ENCODE results near the gene TRMT61A.

Gene TRMT61A

DNA sequence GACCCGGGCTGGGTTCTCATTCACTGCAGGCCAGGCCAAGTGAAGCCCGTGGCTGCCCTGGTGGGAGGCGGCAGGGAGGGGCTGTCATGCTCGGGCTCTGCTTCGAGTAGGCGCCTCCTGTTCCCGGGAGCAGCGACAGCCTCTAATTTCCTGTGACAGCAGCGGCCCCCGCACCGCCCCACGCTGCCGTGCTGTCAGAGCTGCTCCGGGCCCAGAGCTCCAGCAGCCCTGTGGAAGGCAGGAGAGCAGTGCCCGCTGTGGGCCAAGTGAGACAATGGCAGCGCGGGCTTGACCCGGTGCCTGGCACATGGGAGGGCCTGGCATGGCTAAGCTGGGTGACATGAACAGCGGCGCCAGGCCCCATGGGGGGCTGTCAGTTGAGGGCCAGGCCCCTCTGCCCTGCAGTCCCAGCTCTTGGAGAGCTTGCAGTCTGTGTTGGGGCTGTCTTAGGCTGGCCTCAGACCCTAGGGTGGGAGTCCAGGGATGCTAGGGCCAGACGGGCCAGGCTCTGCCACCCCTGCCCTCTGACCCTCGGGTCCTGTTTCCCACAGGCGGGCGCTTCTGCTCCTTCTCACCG, 5.1 kb downstream of the TRMT61A start:
- no peak overlapping the region for H3K4me3 ChIP-seq (ENCODE audit: low read depth, low read length)

DNA sequence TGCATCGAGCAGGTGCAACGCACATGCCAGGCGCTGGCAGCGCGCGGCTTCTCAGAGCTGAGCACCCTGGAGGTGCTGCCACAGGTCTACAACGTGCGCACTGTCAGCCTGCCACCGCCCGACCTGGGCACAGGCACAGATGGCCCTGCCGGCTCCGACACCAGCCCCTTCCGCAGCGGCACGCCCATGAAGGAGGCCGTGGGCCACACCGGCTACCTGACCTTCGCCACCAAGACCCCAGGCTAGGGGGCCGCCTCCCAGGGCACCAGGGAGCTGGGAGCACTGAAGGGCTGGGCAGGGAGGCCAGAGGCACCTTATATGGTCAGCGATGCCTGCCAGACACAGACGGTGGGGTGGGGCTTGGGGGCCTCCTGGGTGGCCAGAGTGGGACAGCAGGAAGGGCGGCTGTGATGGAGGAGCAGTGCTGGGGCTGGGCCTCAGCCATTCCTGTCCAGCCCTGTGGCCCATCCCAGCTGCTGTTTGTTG, 5.6 kb downstream of the TRMT61A start:
- H3K4me3 ChIP-seq (ENCODE audit: low read depth, low read length), result no peak overlapping the region

DNA sequence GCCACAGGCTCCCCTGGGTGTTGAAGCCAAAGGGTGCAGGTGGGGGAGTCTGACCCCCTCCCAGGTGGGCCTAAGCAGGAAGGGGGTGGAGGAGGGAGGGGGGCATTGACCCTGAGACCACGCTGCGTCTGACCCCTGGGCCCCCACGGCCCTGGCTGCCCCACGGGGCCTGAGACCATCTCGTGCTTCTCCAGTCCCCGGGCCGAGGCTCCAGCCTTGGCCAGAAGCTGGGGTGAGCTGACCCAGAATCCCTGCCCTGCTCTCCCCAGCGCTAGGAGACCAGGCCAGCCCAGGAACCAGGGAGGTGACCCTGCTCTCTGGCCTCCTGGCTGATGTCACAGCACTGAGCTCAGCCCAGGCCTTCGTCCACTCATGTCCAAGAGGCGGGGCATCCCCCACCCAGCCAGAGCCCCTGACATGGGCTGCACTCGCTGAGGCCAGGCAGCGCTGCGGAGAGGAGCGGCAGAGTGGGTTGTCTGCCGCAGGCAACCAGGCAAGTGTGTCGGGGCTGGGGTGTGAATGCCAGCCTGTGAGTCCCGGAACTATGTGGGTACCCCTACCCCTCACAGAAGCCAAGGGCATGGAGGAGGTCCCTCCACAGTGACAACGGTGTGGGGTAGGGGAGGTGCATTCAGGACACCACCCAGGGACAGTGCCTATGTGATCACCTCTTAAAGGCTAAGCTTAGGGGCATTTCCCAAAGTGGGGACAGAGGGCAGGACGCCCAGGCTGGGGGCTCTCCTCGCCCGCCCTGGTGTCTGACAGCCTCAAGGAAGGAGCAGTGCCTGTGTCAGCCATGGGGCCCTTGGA, 6.3 kb downstream of the TRMT61A start:
- H3K4me3 ChIP-seq (ENCODE audit: low read depth, low read length), result no peak overlapping the region

DNA sequence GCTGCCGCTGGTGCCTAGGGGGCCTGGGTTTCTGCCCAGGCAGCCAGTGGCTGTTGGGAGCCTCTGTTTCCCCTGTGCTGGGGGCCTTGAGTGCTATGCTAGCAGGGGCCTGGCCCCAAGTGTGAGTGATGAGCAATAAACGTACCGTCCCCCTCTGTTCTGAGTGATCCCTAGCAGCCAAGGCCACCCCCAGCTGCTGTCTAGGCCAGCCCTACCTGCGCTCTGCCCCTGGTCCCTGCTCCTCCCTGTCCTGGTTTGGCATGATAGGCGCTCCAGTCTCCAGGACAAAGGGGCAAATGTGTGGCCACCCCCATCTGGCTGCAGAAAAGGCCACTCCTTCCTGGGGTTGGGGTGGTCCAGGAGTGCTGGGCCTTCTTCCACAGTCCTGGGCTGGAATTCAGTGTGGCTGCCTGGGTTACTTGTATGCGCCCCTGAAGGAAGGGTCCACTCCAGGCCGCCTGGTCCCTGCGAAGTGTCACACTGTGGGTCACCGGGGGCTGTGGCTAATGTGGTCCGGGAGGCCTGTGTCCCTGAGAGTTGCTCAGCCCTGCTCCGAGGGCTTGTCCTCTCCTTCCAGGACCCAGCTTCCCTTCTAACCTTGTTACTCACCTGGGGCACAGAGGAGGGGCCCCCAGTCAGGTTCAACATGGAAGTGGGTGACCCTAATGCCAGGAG, 7.0 kb downstream of the TRMT61A start:
- no peak overlapping the region for H3K4me3 ChIP-seq (ENCODE audit: low read depth, low read length)

DNA sequence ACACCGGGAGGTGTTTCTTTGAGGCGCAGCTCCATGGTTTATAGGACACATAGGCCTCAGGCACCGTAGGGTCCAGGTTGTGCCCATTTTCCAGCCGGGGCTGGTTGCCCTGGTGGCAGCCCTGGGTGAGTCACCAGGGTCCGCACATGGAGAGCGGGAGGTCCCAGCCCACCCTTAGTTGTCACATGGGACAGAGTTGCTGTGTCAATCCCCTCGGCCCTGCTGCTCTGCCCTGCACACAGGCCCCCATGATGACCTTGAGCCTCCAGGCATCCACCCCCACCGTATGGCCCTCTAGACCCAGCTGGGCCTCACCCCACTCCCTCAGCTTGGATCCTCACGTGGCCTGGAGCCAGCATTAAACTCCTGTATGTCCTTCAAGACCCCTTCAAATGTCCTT, 7.7 kb downstream of the TRMT61A start:
- H3K4me3 ChIP-seq (ENCODE audit: low read depth, low read length), result no peak overlapping the region

DNA sequence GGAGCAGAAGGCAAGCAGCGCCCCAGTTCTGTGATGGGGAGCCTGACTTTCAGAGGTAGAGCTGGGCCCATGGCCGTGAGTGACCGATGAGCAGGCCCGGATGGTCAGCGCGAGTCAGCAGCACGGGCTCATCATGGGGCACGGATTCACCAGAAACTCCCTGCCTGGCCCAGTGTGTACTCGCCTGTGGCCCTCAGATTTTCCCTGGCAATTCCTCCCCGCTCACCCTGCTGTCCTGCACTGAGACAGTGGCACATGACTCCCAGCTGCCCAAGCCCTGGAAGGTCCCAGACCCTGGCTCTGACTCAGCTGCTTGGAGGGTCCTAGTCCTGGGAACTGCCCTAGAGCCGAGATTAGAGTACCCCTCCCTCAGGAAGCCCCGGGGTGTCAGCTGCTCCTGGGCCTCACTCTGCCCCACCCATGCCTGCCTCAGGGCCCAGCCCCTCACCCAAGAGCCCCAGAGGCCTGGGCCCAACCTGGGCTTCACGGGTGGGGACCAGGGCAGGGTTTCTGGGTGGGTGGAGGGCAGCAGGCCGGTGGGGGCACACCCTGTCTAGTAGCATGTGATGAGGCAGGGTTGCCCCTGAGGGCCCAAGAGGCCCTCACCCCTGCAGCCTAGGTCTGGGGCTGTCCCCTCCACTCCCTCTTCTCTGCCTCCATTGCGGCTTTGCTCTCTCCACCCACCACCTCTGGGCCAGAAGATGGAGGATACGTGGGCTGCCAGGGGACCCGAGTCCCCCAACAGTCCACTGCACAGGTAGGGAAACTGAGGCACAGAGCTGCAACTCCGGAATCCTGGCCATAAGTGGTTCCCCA, 8.4 kb downstream of the TRMT61A start:
- no peak overlapping the region for H3K4me3 ChIP-seq (ENCODE audit: low read depth, low read length)

DNA sequence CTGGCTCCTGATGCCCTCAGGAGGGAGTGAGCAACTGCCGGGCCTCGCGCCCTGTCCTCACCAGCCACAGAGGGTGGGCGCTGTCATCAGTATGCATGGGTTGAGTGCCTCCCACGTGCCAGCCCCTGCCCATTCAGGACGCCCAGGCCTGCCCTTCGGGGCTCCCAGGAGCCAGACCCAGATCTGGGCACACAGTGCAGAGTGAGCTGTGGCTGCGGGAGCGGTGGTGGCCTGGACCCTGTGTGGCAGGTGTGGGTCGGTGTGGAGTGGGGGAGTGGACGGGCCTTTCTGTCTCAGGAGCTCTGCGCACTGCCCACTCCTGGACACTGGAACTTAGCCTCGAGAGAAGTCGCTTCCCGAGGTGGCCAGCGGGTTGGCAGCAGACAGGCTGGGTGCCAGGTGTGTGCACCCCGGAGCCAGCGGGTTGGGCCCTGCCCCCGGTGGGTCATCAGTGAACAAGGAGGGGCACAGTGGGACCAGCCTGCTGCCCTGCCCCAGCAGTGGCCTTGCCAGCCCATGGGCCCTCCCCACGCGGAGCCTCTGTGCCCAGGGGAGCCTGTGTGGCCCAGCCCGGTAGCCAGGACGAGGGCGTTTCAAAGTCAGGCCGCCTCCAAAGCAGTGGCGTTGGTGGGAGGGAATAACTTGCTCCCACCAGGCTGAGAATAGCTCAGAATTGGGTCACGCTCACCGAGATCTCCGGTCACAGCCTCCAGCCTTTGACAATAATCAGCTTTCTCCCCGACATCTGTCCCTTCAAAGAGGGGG, 9.5 kb downstream of the TRMT61A start:
- H3K4me3 ChIP-seq (ENCODE audit: low read depth, low read length), result no peak overlapping the region

DNA sequence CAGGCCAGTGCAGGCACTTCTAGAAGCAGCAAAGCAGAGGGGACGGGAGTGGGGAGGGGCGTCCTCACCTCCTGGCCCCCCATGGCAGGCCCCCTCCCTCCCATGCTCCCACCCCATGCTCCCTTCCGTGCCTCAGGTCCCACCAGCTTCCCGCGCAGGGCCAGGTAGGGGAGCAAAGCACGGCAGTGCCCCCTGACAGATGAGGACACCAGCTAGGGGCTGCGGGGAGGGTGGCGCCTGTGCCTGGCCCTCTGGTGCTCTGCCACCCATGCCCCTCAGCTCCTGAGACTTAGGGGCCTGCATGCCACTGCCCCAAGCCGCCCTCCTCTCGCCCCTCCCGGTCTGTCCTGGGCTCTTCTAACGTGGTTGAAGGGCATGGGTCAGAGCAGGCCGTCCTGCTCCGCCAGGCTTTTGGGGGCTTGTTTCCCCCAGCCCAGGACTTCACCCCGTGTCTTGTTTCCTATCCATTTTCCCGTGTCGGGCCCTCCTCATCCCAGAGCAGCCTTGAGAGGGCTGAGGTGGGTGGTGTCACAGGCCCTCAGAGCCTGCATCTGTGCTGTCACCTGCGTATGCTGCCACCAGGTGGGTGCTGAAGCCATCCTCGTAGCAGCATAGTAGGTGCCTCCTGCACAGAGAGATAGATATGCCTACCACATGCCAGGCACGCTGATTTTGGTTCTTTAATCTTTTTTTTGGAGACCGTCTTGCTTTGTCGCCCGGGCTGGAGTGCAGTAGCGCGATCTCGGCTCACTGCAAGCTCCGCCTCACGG, 10.2 kb downstream of the TRMT61A start:
- H3K4me3 ChIP-seq (ENCODE audit: low read depth, low read length), result no peak overlapping the region

DNA sequence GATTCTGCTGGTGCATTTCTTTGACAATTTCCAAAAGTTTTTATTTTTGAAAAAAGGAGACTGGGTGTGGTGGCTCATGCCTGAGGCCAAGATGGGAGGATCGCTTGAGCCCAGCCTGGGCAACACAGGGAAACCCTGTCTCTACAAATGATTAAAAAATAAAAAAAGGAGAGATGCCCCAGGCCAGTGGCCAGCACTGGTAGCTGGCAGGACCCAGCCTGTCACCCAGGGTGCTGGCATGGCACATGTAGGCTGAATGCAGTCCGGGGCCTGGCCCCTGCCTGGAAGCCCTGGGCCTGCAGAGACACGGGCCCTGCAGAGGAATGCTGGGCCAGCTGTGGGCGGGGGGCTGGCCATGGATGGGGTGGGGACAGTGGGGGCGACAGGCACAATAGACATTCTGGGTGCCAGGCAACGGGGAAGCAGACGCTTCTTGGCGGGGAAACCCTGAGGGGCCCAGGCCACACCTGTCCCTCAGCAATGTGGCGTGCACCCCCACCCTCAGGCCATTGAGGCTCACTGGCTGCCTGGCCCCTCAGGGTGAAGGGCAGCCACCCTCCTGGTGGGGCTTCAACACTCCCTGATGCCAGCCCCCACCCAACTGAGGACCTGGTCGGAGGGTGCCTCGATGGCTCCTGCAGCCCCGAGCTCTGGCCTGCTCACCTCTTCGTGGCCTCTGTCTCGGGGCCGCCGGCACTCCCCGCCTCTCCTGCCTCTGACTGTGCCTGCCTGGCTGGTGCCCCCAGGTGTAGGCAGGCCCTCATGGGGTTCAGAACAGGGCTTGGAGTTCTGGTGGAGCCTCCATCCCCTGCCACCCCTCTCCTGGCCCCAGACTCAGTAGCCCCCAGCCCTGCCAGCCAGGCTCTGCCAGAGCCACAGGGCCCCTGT, 12.1 kb downstream of the TRMT61A start:
- H3K4me3 ChIP-seq (ENCODE audit: low read depth, low read length), result no peak overlapping the region

DNA sequence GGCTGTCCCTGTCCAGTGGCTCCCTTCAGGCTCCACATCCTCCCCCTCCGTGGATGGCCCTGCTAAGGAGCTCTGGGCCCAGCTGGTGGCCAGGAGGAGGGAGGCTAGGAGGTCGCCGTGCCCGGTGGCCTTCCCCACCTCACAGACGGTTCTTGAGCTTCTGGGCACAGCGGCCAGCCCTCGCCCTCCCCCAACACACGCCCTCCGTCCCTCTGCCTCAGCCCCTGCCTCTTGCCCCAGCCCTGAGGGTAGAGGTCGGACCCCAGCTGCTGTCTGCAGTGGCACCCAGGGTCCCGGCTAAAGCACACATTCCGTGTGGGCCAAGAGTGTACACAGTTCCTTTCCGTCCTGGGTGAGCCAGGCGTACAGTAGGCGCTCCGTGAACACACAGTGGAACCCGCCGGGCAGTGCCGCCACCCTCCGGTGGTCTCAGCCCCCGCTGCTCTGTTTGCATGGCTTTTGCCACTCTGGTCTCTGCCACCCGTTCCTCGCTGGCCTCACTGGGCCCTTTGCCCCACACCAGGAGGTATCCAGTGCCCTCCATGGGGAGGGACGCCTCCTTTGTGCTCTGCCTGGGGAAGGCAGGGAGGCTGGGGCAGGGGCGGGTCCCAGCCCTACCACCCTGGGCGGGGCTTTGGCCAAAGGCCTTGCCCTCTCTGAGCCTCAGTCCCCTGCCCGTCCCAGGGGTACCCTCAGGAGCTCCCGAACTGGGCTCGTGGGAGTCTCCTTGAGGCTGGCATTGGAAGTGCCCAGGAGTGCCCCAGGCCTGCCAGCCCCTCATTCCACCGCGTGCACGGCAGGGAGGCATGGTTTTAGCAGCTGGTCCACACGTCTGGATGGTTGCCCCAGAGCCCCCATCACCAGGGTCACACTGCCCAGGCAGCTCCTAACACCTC, 13.0 kb downstream of the TRMT61A start:
- no peak overlapping the region for H3K4me3 ChIP-seq (ENCODE audit: low read depth, low read length)

DNA sequence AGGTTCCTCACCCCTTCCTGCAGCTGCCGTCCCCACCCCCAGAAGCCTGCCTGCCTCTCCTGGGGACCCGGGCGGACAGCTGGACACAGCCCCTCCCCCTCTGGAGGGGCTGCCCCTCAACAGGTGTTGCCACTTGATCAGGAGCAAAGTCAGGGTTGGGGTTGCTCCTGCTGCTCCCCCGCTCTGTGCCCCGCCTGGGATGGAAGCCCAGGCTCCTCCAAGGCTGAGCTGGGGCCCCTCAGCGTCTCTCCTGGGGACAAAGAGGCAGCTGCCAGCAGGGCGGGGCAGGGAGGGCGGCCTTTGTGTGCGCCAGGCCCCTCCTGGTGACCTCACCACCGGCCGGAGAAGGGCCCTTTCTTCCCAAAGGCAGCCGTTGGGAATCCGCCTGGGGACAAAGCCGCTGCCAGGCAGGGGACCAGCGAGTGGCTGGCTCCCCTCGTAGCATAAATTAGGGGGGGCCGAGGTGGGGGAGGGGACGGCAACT, 13.7 kb downstream of the TRMT61A start:
- no peak overlapping the region for H3K4me3 ChIP-seq (ENCODE audit: low read depth, low read length)

DNA sequence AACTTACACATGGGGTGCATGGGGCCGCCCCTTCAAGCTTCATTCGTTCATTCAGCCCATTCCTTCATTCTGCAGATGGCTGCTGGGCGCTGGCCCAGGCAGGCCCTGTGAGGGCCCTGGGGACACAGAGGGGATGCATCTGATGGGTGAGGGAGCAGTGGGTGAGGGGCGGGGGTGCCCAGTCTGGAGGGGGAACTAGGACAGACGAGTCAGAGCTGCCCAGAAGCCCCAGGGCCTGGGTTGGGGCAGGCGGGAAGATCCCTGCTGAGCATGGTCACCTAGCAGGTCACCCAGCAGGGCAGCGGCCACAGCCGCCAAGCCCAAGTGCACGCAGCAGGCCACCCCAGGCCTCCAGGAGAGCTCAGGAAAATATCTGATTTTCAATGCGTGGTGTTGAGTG, 14.1 kb downstream of the TRMT61A start:
- H3K4me3 ChIP-seq (ENCODE audit: low read depth, low read length), result no peak overlapping the region

DNA sequence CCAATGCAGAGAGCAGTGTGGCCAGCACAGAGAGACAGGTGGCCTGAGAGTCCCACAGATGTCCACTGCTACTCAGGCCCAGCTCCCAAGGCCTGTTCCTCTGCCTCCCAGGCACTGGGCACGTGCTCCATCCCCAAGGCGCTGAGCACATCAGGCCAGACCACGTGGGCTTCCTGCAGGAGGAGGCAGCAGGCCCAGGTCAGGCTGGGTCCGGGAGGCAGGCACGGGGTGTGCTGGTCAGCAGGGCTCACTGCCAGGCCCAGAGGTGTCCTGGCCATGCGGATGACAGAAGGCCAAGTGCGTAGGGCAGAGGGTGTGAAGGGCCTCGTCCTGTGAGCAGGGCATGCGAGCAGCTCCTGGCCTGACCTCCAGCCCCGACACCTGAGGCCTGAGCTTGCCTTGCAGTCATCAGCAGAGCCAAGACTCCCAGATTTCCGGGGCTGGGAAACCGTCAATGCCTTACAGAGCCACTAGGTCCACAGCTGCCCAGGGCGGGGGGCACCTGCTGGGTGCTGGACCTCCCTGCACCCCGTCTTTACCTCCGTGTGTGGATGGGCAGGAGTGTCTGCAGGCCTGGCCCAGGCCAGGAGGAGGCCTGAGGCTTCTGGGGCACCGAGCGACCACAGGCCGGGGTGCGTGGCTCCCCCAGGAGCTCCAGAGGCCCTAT, 14.9 kb downstream of the TRMT61A start:
- no peak overlapping the region for H3K4me3 ChIP-seq (ENCODE audit: low read depth, low read length)

DNA sequence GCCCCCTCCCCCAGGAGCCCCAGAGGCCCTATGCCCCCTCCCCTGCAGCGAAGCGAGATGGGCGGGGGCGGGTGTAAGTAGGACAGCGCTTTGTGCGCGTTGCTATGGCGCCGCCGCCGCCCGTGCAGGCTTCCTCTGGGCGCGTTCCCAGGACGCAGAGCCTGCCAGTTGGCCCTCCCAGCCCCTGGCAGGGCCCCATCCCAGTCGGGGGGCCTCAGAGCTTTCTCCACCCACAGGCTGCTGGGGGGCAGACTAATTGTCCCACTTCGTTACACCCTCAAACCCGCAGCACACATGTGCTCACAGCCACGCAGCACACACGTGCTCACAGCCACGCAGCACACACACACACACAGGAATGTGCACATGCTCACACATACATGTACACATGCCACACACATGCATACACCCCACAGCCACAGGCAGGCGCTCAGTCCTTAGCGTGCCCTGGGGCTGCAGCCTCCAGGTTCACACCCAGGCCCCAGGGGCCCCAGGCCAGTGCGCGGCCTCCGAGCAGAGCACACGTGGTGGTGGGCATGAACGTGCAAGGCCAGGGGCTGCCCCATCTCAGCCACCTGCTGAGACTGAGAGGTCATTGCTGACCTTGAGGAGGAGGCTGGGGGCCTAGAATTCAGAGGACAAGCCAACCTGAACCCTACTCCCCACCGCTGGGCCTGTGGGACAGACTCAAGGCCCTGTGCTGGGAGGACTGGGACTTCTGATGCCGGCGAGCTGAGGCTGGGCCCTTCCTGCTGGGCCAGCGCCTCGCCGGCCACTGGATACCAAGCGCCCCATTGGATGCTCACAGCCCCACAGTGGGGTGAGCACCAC, 15.6 kb downstream of the TRMT61A start:
- no peak overlapping the region for H3K4me3 ChIP-seq (ENCODE audit: low read depth, low read length)

DNA sequence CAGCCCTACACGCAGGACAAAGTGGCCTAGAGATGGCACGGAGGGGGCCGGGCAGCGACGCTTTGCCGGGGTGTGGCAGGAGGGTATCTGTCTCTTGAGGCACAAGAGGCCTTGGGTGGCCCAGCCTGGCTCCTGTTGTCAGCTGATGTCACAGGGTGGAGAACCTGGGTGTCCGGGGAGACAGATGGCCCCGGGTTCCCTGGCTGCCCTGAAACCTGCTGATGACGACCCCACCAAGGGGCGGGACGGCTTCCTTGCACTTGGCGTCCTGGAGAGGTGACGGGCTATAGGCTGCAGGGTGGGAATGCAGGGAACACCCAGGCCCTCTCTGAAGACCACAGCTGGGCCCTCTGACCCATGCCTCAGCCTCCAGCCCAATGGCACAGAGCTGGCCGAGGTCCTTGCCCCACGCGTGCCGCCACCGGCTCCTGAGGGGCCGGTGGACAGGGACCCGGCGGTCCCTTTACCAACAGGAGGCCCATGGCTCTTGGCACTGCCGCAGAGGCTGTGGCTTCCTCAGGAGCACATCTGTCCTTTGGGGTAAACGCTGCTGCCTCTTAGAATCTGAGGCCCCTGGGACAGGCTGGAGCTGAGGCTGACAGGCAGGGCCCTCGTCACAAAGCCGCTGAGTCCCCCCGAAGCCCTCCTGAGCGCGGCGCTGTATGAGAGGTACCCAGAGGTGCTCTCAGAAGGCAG, 16.4 kb downstream of the TRMT61A start:
- no peak overlapping the region for H3K4me3 ChIP-seq (ENCODE audit: low read depth, low read length)

All from iPS-11a (cell line).